Measurements from ENCODE around the gene EDEM2.
A peak's percentile ranks its signal among the peaks of the same experiment; 100 is the strongest.
"Not testable (repeated sequence)": the region's sequence is repeated elsewhere in the genome, so short reads cannot be mapped to it uniquely, and the experiment has no call there.

The EDEM2 gene

DNA sequence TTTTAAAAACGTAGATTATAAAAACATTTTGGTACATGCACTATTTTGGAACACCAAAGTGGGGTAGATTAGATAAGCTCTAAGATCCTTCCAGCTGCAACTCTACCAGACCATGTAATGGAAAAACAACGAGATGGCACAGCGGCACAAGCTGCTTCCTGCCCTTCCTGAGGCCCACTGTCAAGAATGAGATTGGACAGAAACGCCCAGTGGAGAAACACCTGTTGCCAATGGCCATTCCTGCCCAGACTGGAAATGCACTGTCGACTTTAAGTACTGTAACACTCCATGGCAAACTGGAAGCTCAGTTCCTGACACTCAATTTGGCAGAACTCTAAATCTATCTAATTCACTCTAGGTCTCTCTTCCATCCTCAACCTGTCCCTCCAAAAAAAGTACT, 21.4 kb downstream of the EDEM2 start:
- no peak for DNase-seq (ENCODE audit: low spot score)

DNA sequence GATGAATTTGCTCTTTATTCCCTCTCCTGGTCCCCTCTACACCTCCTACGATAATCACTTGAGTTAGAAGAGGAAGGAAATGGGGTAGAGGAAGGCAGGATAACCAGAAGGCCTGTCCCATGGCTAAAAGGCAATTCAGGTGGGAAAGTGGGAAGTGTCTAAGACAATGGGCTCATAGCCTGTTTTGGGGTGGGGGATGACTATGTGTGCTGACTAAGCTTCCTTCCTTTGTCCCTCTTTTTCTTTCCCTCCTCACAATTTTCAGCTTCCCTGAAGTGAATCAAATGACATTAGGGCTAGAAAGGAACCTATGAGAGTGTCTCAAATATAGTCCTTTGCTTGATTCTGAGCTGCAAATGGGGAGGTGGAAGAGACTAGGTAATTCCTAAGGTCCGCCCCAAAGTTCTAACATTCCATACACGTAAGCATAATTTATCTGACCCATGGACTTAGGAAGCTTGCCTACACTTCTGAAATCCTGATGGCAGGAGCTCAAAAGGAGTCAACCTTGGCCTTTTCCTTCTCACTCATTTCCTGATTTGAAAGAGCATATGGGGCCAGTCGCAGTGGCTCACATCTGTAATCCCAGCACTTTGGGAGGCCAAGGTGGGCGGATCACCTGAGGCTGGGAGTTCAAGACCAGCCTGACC, 24.3 kb downstream of the EDEM2 start:
- DNase-seq (ENCODE audit: low spot score), result no peak

DNA sequence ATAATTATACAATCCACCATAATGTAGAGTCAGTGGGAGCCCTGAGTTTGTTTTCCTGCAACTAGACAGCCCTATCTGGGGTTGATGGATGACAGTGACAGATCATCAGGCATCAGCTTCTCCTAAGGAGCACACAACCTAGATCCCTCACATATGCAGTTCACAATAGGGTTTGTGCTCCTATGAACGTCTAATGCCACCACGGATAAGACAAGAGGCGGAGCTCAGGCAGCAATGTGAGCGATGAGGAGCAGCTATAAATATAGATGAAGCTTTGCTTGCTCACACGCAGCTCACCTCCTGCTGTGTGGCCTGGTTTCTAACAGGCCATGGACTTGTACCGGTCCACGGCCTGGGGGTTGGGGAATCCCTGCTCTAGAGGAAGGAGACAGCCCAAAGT, 25.9 kb downstream of the EDEM2 start:
- DNase-seq (ENCODE audit: low spot score), result no peak

DNA sequence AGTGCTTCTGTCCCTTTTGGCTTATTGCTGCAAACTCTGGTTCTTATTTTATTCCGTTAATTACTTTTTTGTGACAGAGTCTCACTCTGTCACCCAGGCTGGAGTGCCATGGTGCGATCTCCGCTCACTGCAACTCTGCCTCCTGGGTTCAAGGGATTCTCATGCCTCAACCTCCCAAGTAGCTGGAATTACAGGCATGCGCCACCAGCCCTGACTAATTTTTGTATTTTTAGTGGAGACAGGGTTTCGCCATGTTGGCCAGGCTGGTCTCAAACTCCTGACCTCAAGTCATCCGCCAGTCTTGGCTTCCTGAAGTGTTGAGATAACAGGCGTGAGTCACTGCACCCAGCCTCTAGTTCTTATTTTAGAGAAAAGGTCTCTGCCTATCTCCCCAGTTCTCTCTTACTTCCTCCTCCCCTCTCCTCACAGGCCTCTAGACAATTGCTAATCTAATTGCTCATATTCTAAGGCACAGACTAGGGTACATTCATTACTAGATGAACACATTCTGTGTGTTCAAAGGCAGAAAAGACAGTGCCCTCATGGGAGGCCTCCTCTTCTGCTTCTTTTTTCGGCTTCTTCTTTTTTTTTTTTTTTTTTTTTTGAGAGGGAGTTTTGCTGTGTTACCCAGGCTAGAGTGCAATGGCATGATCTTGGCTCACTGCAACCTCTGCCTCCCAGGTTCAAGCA, 27.0 kb downstream of the EDEM2 start:
- peak; percentile 33 for DNase-seq (ENCODE audit: low spot score)

DNA sequence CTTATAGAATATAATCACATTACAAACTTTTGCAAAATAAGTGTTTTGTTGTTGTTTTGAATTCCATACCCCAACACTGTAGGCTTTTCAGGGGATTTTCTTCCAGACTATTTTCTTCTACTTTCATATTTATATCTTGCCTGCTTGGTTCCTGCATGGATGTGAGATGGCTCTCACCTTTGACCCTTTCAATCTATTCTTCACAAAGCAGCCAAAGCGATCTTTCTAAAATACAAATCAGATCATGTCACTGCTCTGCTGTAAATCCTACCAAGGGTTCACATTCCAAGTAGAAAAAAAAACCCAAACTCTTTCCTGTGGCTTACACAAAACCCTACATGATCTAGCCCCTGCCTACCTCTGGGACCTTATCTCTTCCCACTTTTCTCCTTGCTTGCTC, 29.5 kb downstream of the EDEM2 start:
- no peak for DNase-seq (ENCODE audit: low spot score)

DNA sequence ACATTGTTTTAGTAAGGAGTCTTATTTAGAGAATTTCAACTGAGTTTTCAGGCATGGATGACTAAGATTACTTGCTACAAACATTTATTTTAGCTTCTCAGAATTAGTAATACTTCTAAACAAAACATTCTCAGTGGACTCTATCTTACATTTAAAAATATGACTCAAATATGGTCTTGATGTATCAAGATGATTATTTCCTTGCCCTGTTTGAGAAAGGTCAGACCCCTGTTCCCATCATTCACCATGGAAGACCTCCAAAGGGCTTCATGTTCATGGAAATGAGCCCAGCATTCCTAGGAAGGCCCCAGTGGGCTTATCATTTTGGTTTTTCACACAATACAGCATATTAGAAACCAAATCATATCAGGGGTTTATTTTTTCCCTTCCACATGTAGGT, 29.9 kb downstream of the EDEM2 start:
- DNase-seq (ENCODE audit: low spot score), result peak; percentile 5

DNA sequence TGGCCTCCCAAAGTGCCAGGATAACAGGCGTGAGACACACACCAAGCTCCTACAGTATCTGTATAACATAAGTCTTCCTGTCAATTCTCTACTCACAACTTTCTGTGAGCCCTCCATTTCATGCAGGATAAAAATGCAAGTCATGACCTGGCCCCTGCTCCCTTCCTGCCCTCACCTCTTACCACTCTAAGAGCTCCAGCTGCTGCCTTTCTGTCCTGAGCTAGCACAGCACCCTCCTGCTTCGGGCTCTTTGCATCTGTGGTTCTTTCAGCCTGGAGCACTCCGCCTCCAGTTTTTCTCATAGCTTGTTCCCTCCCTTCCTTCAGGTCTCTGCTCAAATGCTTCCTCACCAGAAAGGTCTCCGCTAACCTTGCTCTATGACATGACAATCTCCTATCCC, 30.9 kb downstream of the EDEM2 start:
- DNase-seq (ENCODE audit: low spot score), result no peak

DNA sequence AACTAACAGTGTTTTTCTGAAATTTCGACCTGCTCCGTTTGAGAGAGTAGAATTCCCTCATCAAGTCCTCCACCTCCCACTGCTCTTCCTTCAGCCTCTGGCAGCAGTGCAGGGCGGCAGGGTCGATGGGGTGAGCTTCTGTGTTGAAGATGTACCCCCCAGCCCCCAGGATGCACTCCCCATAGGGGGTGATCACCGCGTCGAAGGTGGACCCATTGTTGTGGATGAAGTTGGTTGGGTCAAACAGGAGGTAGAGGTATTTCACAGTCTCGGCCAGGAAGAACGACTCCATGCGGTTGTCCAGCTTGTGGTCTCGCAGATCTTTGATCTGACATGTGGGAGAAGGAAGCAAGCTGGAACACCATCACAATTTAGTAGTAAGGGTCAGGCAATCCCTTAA, 31.5 kb downstream of the EDEM2 start:
- no peak for DNase-seq (ENCODE audit: low spot score)

DNA sequence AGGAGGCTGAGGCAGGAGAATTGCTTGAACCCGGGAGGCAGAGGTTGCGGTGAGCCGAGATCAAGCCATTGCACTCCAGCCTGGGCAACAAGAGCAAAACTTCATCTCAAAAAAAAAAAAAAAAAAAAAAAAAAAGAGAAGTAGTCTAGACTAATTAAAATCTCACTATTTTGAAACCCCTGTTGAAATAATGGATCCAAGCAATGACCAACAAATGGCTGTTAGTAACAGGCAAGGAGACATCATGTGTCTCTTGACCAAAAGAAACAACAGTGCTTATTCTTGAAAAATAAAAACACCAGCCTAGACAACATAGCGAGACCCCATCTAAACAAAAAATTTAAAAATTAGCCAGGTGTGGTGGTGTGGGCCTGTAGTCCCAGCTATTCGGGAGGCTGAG, 34.9 kb downstream of the EDEM2 start:
- not testable (repeated sequence) for DNase-seq (ENCODE audit: low spot score)

DNA sequence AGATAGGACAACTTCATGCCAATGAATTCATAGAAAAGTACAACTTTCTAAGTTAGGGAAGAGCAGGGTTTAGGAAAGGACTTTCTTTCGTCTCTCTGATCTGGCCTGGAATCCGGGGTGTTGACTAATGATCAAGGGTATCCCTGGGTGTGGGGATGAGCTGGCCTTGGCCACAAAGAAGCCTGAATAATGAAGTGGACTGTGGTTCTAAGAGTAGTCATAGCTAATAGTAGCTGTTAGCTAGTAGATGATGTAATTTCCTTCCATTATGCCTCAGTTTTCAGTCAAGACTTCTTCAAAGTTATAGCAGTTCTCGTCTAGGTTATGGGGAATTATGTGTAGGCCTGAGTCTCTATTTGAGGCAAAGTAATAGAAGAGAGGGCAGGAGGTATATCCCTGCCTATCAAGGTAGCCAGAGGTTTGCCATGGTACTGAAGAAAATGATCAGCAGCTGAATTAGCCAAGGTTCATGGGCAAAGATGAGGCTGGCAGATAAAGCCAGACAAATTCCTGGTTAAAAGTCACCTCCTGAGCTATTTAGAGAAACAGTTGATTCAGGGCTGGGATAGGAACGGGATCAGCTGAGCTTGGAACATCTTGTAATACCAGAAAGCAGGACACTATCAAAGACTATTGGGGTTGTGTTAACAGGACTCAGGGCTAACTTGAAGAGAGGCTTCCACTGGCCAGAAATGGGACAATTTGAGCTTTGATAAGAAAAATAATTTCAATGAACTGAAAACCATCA, 35.8 kb downstream of the EDEM2 start:
- DNase-seq (ENCODE audit: low spot score), result no peak

DNA sequence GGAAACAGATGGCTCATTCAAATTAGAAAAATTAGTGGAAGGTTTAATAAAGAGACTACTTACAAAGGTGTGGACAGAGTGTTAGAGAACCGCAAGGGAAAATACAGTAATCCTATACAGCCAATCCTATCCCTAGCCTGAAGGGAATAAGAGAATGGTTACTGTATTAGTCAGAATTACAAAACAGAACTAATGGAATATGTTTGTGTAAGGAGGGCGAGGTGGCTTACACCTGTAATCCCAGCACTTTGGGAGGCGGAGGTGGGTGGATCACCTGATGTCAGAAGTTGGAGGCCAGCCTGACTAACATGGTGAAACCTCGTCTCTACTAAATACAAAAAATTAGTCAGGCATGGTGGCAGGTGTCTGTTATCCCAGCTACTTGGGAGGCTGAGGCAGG, 38.2 kb downstream of the EDEM2 start:
- DNase-seq (ENCODE audit: low spot score), result no peak

DNA sequence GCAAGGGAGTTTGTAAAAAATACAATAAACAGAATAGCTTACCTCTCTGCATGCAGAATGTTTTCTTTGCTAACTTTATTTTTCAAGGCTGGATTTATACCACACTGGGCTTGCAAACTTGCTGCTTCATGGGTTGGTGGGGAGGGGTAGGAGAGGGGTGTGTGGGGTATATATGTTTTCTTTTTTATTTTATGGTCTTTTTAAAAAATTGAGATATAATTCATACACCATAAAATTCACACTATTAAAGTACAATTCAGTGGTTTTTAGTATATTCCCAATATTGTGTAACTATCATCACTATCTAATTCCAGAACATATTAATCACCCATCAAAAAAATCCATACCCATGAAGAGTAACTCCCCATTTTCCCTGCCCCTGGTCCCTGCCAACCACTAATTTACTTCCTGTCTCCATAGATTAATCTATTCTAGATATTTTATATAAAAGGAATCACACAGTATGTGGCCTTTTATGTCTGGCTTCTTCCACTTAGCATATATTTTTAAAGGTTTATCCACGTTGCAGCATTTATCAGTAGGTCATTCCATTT, 40.2 kb downstream of the EDEM2 start:
- no peak for DNase-seq (ENCODE audit: low spot score)

DNA sequence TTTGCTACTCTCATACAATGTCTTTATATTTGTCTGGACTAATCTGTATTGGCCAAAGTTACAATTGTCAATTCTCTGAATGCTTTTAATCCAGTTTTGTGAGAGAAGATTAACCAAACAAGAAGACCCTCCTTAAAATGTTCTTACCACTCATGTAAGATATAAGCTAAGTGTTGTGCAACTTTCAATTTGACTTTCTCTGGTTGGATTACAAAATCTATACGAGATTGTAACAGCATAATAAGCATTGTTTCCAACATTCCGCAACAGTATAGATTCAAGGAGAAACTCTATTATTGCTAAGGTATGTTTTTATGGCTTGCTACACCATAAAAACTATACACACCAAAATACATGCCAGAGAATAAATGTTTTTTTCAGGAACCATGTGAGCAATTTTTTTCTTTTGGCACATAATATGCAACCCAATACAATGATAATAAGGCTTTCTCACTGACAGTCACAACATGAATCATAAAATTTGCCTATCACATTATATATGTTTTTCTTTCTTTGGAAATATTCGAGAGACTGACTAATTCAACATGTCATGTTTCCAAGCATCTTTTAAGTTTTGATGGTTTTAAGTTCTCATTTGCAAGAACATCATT, 42.3 kb downstream of the EDEM2 start:
- no peak for DNase-seq (ENCODE audit: low spot score)

DNA sequence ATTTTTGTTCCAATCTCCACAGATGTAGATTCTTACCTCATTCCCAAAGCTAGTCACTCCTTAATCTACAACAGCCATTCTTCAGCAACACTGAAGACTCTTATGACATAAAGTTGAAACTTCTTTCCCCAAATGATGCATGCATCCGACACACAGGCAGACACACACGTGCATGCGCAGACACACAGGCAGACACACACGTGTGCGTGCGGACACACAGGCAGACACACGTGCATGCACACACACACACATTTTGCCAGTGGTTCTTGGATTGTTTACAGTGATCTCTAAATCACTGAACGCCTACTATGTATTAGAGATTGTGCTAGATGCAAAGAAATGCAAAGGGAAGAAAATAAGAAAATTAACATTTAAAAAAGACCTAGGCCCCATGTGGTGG, 45.5 kb downstream of the EDEM2 start:
- DNase-seq (ENCODE audit: low spot score), result no peak

DNA sequence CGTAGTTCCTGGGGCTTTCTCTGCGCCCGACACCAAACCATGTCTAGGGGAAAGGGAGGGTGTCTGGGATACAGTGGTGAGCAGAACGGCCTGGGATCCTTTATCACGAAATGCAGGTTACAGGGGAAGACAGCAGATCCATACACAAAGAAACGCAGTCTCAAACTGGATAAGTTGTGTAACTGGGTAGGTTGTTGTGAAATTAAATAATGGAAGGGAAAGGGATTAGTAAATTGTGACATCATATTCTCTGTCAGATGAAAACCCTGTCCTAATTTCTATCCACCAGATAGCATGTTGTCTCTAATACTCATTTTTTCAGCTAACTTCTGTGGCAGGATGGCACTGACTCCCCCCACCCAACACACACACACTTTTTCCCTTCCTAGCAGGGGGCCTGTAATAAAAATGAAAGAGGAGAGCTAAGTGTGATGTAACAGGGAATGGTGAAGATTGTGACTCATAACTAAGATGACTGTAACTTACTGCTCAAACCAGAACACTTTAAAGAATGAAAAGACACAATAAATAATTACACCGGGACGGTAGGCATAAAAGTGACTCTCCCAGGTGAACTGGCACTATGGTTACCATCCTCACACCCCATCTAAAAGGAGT, 53.8 kb downstream of the EDEM2 start:
- peak; percentile 63 for DNase-seq (ENCODE audit: low spot score)

DNA sequence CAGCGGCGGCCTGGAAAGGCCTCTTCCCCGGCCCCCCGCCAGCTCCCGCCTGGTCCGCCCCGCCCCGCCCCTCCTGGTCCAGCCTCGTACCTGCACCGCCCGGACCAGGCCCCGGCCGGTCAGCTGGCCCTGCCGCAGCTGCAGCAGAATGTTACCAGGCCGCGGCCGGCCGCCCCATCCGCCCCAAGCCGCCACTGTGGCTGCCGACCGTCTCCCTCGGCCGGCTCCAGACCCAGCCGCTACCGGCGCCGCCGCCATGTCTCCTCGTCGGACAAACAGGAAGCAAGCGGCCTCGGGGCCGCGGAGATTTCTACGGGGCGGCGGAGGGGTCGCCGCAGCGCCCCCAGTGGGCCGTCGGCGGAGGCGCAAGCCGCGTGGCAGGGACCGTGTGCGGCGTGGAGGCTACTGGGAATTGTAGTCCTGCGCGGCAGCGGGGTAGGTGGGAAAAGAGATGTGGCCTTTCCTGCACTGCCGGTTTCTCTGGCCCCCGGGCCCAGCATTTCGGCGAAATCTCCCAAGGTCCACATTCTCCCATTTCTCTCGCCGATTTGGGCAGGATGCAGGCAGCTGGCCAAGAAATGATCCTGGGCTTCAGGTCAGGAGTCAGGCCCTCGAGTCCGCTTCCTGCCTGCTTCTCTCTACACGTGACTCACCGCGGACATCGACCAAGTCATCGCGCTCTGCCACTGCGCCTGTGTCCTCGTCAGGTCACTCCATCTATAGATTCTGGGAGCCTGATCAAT, 54.4 kb downstream of the EDEM2 start, which contains the start of gene TRPC4AP:
TRPC4AP (minus strand) TSS at position 284 of the 743 bp plus-strand sequence; CDS start at position 258, 26 bp downstream.
- DNase-seq (ENCODE audit: low spot score), result peak; percentile 91

DNA sequence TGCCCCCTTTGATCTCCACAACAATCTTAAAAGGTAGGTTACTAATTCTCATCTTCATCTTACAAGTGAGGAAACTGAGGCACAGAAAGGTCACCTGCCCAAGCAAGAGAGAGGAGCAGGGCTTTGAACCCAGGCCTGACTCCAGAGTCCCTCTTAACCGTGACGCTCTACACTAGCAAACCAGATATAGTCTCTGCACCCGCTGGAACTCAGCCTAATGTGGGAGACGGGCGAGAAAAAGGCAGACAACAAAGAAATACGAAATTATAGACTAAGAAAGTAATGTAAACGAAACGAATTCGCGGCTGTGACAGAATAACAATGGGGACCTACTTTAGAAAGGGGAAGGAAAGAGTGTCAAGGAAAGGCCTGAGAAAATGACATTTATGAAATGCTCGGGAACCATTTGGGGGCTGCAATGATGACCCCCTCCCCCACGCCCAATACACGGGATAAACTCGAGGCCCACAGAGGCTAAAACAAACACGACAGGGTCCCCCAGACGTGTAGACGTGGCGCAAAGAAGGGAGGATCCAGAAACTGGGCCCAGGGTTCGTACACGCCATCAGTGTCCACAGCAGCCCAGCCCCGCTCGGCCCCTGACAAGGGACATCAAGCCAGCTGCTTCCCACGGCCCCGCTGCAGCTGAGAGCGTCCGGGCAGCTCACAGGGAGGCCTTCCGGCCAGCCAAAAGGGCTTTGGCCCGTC, 55.2 kb downstream of the EDEM2 start:
- no peak for DNase-seq (ENCODE audit: low spot score)

DNA sequence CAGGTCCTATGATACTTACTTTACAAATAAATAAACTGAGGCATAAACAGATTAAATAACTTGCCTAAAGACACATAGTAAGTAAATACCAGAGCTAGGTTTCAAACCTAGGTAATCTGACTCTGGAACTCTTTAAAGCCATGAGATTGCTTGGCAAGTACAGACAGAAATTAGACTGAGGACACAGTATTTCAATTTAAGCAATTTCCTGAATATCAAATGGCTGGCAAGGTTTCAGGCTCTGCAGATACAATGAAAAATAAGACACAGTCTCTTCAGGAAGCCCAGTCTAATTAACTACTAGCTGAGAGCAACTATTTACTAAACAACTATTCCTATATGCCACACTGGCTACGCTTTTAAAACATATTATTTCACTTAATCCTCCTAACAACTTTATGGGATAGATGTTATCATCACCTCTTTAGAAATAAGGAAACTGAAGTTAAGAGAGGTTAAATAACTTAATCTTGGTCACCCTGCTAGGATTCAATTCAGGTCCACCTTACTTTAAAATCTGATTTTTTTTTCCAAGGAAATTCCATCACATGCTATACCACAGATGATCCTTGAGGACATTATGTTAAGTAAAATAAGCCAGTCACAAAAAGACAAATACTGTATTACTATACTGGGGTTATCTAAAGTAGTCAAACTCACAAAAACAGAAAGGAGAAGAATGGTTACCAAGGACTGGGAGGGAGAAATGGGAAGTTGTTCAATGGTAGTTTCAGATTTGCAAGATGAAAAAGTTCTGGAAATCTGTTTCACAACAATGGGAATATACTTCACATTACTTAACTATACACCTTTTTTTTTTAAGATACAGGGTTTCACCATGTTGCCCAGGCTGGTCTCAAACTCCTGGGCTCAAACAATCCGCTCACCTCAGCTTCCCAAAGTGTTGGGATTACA, 58.6 kb downstream of the EDEM2 start:
- no peak for DNase-seq (ENCODE audit: low spot score)

DNA sequence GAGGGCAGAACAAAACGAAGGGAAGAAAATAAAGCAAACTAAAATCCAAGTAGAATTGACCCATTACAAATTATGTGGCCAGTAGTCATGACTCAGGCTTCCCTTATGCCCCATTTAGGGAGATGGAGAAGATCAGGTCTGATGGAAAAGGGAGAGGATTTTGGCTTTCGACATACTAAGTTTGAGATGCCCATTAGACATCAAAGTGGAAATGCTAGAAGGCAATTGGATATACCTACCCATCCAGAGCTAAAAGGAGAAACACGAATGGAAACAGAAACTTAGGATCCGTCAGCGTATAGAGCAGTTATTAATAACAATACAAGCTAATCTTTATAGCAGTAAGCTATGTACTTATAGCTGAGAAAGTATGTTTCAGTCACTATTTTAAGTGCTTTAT, 59.3 kb downstream of the EDEM2 start:
- no peak for DNase-seq (ENCODE audit: low spot score)

DNA sequence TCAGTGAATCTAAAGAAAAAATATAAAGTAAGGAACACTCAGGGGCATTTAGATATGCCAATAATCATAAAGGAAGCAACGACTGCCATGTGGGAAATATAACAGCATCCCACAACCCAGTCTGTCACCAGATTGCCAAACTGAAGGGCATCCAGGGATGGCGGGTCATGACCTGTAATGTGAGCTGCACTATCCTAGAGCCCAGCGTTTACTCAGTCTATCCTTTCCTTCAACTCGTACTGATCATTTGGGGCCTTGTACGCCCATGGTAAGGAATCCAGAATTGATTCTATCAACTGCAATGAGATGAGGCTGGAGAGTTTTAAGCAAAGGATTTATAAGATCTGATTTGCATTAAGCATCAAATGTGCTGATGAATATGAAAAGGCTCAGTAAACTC, 59.8 kb downstream of the EDEM2 start:
- no peak for DNase-seq (ENCODE audit: low spot score)

Data from activated CD4-positive, alpha-beta T cell treated with anti-CD3 and anti-CD28 coated beads, Interleukin-2, Interleukin-4, amounts not matched to agents 100 ng/mL and 50 ng/mL, durations not matched to agents 16 hours and 8 hours (primary cell).